ENCODE measurements around the gene TMBIM1.

DNA sequence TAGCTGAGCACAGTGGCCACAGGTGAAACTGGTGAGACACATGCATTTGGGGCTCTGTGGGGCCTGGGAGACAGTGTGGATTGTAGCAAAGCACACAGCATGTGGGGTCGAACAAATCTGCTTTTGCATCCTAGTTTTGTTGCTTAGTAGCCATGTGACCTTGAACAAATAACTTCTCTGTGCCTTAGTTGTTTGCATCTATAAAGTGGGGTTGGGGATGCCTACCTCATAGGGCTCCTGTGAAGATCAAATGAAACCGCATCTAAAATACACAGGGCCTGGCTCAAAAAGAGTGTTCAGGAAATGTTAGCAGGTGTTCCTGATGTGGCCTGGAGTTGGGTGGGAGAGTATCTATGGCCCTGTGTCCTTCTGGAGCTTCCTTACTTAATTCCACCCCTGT, 34.0 kb upstream of the TMBIM1 start:
- TF ChIP-seq EZH2 (IDR thresholded peaks at IDR 0.05) = no peak
- TF ChIP-seq POLR2A (IDR thresholded peaks at IDR 0.05; ENCODE audit: borderline replicate concordance, extremely low read depth, insufficient read depth, insufficient read length) = no peak
- no peak for TF ChIP-seq EGR1 (IDR thresholded peaks at IDR 0.05; ENCODE audit: low read depth)
- TF ChIP-seq CTCF (IDR thresholded peaks at IDR 0.05 in 2 of 3, conservative IDR thresholded peaks at IDR 0.05 in 1 of 3; ENCODE audit: borderline replicate concordance in 1 of 3, insufficient read depth in 1 of 3, low read depth in 2 of 3, low read length in 2 of 3) = no peak
- TF ChIP-seq POLR2AphosphoS5 (IDR thresholded peaks at IDR 0.05; ENCODE audit: low read depth, low read length) = no peak
- TF ChIP-seq, protein P1, sequence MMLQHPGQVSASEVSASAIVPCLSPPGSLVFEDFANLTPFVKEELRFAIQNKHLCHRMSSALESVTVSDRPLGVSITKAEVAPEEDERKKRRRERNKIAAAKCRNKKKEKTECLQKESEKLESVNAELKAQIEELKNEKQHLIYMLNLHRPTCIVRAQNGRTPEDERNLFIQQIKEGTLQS (IDR thresholded peaks at IDR 0.05) = no peak
- TF ChIP-seq EZH2phosphoT487 (IDR thresholded peaks at IDR 0.05; ENCODE audit: borderline replicate concordance) = no peak
- TF ChIP-seq ZBTB33 (IDR thresholded peaks at IDR 0.05; ENCODE audit: extremely low read depth, insufficient replicate concordance, low read length) = no peak
- TF ChIP-seq, protein P2, sequence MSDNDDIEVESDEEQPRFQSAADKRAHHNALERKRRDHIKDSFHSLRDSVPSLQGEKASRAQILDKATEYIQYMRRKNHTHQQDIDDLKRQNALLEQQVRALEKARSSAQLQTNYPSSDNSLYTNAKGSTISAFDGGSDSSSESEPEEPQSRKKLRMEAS (IDR thresholded peaks at IDR 0.05) = no peak
- TF ChIP-seq YY1 (IDR thresholded peaks at IDR 0.05; ENCODE audit: extremely low read depth, insufficient replicate concordance, low read depth, low read length) = no peak
- TF ChIP-seq TCF7L2 (IDR thresholded peaks at IDR 0.05; ENCODE audit: borderline replicate concordance, extremely low read depth, insufficient read depth, insufficient read length) = no peak
